HG03060 (cell line): ENCODE data around the gene MYOM1.

Source experiments
- ATAC-seq: cut with Tn5 transposase; IDR thresholded peaks from one replicate; pipeline ENCODE4 v1.9.1; 2021; ENCODE audit warnings: low read depth, moderate number of reproducible peaks; ENCODE audit not compliant: unreplicated experiment

Gene MYOM1

GRCh38 chr18:3219631-3220335, at the start of gene MYOM1:
Gene MYOM1 (minus strand): TSS chr18:3219968. CDS start chr18:3215223, 4,745 bp downstream.
- ATAC-seq = no peak

DNA sequence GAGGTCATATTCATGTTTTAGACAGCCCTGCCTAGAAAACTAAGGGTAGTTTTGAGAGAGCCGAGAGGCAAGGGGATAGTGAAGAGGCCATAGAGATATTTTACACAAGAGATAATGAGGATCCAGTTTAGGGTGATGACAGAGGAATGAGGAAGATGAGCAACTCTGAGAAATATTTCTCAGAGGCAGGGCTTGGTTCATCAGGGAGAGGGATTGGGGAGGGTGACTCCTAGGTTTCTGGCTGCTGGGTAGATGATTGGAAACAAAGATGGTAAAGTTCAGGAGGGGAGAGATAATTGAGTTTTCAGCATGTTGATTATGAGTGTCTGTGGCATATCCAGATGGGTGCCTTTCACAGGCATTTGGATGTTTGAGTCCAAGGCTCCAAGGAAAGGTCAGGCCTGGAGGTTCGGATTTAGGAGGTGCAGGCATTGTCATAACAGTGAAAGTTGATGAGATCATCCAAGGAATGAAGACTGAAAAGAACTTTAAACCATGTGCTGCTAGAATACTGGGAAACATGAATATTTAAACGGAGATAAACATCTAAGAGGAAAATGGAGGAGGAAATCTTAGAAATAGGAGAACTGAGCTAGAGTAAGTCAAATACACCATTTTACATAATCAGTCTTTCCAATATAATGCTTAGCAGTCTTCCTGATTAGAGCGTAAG, 49.6 kb upstream of the MYOM1 start:
- no peak for ATAC-seq

DNA sequence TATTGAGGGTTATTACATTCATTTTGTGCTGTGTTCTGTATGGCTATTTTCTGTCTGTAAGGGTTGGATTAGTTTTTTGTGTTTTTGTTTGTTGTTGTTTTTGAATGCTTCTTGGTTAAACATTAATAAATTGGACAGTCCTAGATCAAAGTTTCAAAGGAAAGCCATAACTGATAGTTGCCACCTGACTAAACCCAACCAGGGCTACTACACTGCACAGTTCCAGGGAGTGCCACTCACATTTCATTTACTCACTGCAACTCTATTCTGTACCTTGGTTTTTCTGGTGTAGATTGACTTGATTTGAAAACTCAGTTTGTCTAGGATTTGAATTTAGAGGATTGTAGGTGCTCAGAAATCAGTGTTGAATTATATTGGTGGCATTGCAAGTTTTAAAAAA, 48.5 kb upstream of the MYOM1 start:
- no peak for ATAC-seq

DNA sequence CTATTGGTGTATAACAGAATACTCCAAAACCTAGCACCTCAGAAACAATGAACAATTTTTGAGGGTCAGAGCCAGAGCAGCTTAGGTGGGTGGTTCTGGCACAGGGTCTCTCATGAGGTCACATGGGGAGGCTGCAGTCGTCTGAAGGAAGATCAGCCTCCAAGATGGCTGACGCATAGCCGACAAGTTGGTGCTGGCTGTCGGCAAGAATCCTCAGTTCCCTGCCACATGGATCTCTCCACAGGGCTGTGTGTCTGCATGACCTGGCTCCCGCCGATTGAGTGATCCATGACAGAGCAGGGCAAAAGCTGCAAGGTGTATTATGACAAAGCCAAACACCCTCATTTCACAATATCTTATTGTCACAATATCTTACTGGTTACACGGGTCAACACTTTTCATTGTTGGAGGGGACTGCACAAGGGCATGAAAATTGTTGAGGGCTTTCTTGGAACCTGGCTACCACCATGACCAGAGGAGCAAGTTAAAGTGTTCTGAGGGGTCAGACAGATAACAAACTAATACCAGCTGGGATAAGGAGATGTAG, 46.4 kb upstream of the MYOM1 start:
- ATAC-seq = no peak

GRCh38 chr18:3265564-3266033, 45.8 kb upstream of the MYOM1 start:
- no peak for ATAC-seq

DNA sequence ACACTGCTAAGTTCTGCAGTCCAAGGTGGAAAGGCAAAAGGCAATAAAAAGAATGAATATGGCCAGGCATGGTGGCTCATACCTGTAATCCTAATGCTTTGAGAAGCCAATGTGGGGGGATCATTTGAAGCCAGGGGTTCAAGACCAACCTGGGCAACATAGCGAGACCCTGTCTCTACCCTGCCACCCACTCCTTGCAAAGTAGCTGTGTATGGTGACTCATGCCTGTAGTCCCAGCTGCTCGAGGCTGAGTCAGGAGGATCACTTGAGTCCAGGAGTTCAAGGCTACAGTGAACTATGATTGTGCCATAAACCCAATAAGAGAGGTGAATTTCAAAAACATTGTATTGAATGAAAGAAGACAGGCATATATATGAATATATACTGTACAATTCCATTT, 44.6 kb upstream of the MYOM1 start:
- no peak for ATAC-seq

DNA sequence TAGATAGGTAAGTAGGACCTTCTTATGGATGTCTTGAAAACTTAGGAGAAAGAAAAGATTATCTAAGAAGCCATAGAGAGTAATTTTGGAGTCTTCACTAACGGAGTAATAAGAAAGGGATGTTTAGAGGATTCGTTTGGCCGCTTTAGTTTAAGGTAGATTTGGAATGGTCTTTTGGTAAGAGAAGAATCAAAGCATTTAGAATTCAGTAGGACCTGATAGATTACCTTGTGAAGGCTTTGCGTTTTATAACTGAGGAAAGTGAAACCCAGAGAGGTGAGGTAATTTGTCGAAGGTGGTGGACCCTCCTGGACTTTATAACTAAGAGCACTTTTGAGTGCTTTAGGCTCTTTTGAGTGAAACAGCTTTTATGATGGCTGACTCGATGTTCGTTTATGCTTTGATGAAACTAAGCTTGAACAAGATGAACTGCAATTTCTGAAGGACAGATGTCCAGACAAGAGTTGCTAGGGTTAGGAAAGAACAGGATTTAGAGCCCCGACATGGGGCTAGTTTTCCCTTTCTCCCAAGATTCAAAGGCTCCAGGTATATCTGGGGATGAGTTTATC, 43.4 kb upstream of the MYOM1 start:
- no peak for ATAC-seq

- peak; percentile 4 for ATAC-seq
Measured at GRCh38 chr18:3262234-3263131, 42.7 kb upstream of the MYOM1 start.

- ATAC-seq = peak; percentile 66
Measured at GRCh38 chr18:3261373-3262233, 41.8 kb upstream of the MYOM1 start, which contains the start of gene MYL12B. Gene MYL12B (plus strand): TSS chr18:3262133. CDS start chr18:3272899, 10,766 bp downstream.

DNA sequence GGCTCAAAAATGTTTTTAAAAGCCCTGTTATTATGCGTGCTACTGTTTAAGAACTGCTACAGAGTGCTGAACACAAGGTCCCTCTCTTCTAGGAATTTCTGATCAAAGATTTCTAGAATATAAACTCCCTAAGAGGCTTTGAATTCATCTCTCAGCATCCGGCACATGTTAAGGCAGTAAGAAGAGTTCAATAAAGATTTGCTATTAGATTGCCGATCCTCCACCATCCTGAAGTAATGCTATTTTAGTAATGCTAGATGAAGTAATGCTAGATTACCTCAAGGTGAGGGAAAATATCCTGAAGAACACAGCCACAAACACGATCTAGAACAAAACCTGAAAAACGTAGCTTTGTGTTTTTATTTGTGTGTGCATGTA, 41.2 kb upstream of the MYOM1 start:
- ATAC-seq = no peak

DNA sequence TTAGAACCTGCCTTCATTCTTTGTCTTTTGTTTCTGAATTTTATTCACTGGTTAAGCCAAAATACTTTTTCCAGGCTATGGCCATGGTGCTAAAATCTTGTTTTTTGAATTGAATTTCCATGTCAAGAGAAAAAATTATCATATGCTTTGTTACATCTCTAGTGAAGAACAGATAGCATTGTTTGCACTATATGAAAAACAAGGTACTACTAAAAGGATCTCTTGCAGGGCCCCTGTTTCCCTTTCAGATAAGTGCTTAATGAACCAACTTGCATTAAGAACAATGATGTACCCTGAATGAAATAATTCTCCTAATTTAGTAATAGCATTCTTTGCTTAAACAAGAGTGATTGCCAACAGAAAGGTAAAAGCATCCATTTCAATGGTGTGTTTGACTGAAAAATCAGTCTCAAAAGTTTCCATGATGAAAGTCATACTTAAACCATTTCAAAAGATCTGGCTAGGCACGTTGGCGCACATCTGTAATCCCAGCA, 37.9 kb upstream of the MYOM1 start:
- ATAC-seq = no peak

DNA sequence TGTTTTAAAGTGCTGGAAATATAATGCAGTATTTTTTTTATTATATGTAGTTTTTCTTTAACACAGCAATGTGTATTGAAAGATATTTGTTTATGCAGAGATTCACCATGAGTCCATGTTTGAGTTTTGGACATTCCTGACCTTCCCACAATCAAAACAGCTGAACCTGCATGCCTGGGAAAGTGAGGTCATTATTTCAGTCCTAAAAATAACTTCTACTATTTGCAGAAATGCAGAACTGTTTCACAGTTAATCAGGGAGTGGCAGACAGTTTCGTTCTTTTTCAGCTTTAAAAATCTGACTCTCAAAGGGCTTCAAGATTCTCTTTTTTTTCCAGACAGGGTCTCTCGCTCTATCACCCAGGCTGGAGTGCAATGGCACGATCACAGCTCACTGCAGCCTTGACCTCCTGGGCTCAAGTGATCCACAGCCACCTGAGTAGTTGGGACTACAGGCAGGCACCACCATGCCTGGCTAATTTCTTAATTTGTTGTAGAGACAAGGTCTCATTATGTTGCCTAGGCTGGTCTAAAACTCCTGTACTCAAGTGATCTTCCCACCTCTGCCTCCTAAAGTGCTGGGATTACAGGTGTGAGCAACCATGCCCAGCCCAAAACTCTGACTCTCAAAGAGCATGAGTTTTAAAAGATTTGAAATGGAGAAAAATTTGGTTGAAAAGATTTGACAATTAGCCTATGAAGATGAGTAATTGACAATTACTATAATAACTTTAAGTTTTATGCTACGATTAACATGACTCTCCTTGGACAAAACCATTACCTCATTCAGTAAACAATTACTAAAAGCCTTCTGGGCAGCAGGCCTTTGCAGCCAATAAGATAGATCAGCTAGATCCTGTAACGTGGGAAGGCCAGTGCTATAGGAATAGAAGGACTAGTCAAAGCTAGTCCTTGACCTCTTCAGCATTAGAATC, 37.2 kb upstream of the MYOM1 start:
- ATAC-seq = no peak

DNA sequence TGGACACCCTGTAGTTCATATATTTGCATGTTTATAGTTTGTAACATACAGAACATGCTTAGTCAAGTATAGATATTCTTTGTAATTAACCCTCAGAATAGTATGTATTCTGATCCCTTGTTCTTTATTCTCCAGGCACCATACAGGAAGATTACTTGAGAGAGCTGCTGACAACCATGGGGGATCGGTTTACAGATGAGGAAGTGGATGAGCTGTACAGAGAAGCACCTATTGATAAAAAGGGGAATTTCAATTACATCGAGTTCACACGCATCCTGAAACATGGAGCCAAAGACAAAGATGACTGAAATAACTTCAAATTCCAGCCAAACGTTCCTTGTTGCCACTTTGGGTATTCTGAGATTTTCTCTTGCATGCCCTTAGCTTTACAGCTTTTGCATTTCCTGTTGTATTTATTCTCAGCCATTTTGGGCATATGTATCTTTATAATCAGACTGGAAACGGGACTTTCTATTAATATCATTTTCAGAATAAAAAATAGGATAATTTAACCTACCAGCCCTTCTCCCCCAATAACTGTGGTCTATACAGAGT, 35.9 kb upstream of the MYOM1 start:
- no peak for ATAC-seq

- ATAC-seq = no peak
Measured at GRCh38 chr18:3254725-3255124, 35.0 kb upstream of the MYOM1 start.

GRCh38 chr18:3252843-3253242, 33.1 kb upstream of the MYOM1 start:
- no peak for ATAC-seq

DNA sequence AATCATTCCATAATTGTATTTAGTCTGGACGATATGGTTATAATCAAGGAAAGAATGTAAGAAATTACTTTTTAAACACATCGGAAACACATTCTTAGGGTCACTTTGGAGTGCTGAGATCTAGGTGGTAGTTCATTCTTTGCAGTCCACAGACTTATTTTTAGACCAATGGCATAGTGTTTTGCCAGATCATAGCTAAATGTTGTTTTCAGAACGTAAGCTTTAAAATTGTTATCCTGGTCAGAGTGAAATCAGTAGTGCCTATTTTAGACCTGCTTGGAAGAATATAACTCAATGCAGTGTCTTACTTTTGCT, 32.2 kb upstream of the MYOM1 start:
- no peak for ATAC-seq

- no peak for ATAC-seq
Measured at GRCh38 chr18:3251249-3251962, 31.6 kb upstream of the MYOM1 start.
